GM20431 (cell line): Measurements from ENCODE around the gene ECHS1.
"Not testable (repeated sequence)": the region's sequence is repeated elsewhere in the genome, so short reads cannot be mapped to it uniquely, and the experiment has no call there.

Experiments used
- in situ Hi-C: fragments of 300-500 bp; cut with MseI, MboI; formaldehyde crosslinking; loops from one replicate; pipeline ENCODE4 v1.15.0; 2020; ENCODE audit warnings: low sequenced_read_pairs; ENCODE audit not compliant: unreplicated experiment

Gene ECHS1

GRCh38 chr10:133400624-133401424, 27.7 kb upstream of the ECHS1 start:
- in situ Hi-C loops: no loop called here

DNA sequence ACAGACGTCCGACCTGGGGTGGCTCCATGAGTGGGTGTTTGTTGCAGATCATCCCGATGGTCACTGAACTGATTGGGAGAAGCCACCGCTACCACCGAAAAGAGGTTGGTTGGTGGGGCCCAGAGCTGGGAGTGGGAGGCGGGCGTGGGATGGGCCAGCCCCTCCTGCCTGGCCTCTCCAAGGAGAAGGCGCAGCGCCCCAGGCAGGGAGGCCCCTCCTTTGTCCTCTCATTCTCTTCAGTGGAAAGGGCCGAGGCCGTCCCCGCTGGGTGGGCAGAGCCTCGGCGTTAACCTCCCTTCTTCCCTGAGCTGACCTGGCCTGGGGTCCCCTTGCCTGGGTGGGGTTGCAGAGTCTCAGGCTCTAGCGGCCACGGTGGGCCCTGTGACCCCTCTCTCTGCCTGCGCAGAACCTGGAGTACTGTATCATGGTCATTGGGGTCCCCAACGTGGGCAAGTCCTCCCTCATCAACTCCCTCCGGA, 26.0 kb upstream of the ECHS1 start:
- in situ Hi-C loops: no loop called here

GRCh38 chr10:133397938-133398337, 24.8 kb upstream of the ECHS1 start:
- in situ Hi-C loops: no loop called here

DNA sequence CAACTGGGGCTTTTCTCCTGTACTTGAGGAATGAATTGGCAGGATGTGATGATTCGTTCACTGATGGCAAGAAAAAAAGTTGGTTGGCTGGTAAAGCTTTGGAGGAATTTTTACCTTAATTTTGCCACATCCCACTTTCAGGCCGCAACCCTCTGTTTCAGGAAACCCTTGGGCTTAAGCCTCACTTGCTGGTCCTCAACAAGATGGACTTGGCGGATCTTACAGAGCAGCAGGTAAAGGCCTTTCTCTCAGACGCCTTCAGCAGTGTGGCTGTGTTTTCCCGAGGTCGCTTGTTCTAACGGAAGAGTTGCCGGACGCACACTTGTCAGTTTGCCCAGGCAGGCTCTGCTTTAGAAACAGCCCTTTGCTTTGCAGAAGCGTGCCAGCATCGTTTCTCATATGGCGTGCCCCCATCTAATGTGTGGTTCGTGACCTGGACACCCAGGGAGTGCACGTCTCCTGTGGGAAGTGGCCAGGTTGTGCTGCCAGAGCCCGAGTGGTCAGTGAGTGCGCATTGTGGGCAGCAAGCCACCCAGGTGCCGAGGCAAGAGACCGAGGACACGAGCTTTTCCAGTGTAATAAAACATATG, 23.0 kb upstream of the ECHS1 start:
- in situ Hi-C loops: no loop called here

DNA sequence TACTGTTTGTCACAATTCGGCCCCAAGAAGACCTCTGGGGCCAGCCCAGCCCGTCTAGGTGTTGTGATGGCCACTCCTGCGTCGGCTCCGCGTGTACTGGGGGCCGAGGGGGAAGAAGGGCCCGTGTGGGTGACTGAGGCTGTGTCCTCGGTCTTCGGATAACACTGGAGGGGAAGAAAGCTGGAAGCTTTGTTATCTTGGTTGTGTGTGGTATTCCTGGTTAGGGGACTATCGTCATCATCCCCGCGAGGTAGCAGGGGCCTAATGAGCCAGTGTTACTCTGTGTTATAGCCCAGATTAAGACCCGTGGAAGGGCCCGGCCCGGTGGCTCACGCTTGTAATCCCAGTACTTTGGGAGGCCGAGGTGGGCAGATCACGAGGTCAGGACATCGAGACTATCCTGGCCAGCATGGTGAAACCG, 21.7 kb upstream of the ECHS1 start:
- in situ Hi-C loops: no loop called here

GRCh38 chr10:133394064-133394663, 21.0 kb upstream of the ECHS1 start, which contains the start of gene MTG1:
MTG1 (plus strand) TSS chr10:133394157; CDS start chr10:133394221, 64 bp downstream.
- in situ Hi-C loops: no loop called here

- in situ Hi-C loops: no loop called here
Observed at GRCh38 chr10:133393401-133394063, 20.4 kb upstream of the ECHS1 start.

- in situ Hi-C loops: no loop called here
Observed at GRCh38 chr10:133391761-133392518, 18.8 kb upstream of the ECHS1 start.

DNA sequence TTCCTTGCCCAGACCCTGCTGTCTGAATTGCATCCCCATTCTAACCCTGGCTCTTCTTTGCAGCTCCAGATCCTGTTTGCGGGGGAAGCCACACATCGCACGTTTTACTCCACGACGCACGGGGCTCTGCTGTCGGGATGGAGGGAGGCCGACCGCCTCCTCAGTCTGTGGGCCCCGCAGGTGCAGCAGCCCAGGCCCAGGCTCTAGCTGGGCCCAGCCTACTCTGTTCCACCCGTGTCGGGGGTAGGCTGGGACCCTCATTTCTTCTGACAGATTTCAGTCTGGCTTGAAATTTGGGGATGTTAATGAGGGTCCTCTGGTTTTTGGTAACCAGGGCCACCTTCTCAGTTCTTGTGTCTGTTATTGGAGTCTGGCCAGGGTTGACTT, 18.1 kb upstream of the ECHS1 start:
- in situ Hi-C loops: no loop called here

DNA sequence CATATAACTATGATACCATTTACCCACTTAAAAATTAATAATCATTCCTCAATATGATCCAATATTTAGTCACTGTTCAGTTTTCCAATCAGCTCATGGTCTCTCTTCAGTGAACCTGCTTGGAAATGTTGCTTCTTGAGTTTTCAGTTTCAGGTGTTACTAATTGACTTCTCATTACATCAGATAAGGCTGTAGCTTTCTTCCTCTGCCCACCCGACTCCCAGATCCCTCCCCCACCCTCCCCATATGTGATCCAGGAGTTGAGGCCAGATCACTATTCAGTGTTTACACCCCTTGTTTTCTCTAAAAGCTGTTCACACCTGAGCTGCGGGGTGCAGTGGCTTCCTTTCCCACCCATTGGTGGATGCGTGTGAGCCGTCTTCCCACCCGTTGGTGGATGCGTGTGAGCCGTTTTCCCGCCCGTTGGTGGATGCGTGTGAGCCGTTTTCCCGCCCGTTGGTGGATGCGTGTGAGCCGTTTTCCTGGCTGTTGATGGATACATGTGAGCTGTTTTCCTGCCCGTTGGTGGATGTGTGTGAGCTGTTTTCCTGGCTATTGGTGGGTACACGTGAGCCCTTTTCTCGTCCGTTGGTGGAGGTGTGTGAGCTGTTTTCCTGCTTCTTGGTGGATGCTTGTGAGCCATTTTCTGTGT, 17.6 kb upstream of the ECHS1 start:
- in situ Hi-C loops: no loop called here

DNA sequence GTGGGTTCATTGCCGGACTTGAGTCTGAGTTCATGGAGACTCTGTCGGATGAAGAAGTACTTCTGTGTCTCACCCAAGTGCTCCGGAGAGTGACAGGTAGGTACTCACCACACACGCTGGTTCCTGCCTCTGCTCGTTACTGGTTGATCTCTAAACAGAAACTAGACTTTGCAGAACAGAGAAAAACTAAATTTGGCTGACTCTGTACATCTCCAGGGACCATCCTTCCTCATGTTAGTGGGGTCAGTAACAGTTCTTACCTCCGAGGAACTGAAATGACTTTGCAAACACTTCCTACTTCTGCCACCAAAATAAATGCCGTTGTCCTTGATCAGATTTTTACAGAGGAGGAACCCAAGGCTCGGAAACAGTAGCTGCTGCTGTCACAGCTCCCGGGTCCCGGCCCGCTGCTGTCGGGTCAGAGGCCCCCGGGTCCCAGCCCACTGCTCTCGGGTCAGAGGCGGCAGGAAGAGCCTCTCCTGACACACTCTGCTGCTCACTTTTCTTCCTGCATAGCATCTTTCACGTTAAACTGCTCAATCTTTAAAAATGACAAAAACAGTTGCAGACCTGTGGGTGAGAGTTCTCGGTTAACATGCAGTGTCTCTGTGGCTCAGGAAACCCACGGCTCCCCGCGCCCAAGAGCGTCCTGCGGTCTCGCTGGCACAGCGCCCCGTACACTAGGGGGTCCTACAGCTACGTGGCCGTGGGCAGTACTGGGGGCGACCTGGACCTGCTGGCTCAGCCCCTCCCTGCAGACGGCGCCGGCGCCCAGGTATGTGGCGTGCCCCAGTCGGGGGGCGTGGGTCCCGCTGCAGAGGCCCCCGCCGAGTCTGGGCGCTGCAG, 16.0 kb upstream of the ECHS1 start:
- in situ Hi-C loops: no loop called here

DNA sequence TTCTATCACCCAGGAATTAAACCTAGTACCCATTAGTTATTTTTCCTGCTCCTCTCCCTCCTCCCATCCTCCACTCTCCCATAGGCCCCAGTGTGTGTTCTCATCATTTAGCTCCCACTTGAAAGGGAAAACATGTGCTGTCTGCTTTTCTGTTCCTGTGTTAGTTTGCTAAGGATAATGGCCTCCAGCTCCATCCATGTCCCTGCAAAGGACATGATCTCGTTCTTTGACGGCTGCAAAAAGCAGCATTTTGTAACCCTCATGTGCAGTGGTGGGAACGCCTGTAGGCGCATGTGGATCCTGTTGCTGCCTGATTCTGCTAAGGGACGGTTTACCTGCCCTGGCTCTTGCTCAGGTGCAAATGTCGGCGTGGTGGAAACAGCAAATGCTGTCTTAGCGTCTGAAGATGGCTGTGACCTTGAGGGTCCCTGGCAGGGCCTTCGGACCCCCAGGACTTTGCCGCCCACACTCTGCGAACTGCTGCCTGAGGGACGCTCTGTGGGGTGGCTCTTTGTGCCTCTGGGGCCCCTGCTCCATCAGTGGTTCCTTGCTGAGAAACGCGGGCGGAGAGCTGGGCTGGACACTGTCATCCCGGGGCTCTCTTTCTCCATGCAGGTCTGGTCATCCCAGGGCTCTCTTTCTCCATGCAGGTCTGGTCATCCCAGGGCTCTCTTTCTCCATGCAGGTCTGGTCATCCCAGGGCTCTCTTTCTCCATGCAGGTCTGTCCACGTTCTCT, 15.2 kb upstream of the ECHS1 start:
- in situ Hi-C loops: no loop called here

DNA sequence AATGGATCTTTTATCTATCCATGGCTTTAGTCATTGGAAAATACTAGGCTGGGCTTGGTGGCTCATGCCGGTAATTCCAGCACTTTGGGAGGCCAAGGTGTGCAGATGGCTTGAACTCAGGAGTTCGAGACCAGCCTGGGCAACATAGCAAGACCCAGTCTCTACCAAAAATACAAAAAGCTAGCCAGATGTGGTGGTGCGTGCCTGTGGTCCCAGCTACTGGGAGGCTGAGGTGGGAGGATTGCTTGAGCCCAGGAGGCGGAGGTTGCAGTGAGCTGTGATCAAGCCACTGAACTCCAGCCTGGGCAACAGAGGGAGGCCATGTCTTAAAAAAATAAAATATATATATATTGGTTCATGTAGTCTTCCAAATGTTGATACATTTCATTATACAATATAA, 13.8 kb upstream of the ECHS1 start:
- in situ Hi-C loops: not testable (repeated sequence)

GRCh38 chr10:133385214-133385613, 12.1 kb upstream of the ECHS1 start:
- in situ Hi-C loops: no loop called here

- in situ Hi-C loops: no loop called here
Observed at GRCh38 chr10:133384071-133384470, 10.9 kb upstream of the ECHS1 start.

- in situ Hi-C loops: no loop called here
Observed at GRCh38 chr10:133383551-133383950, 10.4 kb upstream of the ECHS1 start.

GRCh38 chr10:133381036-133381435, 7.9 kb upstream of the ECHS1 start:
- in situ Hi-C loops: no loop called here
